Measurements from ENCODE around the gene CBFA2T3. TPM values are rescaled to one million over a fixed set of nuclear protein-coding genes. Genes with fewer than 3 reads are reported as not detected.

The CBFA2T3 gene
- 3.6 and 4.6 TPM in 2 replicates for total RNA-seq
- long read RNA-seq: 0 reads

- Mint-ChIP-seq H3K9me3 (no peaks in the 10 kb centered on the region), H3K27ac (ENCODE audit: unreplicated experiment) (no peak within 1 kb of the TSS), H3K27me3 (ENCODE audit: low read depth) (no peaks in the 10 kb centered on the region), H3K36me3 (ENCODE audit: low read depth) (no peaks in the 10 kb centered on the region), H3K4me3 (no peak within 1 kb of the TSS), H3K4me1 (peaks cover 9% of the 10 kb centered on the region)
- no peak for TF ChIP-seq CTCF (conservative IDR thresholded peaks at IDR 0.05)
- DNase-seq (ENCODE audit: low read depth, low spot score): peak; percentile 32
These were observed at the start of gene CBFA2T3 for GRCh38 chr16:88977018-88977811. CBFA2T3 (minus strand) TSS chr16:88977207; CDS start chr16:88976807, 400 bp downstream.

- peaks cover 8% of the 10 kb centered on the region for H3K9me3 Mint-ChIP-seq
- no peak for TF ChIP-seq CTCF (conservative IDR thresholded peaks at IDR 0.05)
- H3K4me3 Mint-ChIP-seq: no peak overlapping the region
- H3K27me3 Mint-ChIP-seq (ENCODE audit: low read depth): peaks cover 50% of the 10 kb centered on the region
- H3K27ac Mint-ChIP-seq (ENCODE audit: unreplicated experiment): no peak overlapping the region
- no peaks in the 10 kb centered on the region for H3K36me3 Mint-ChIP-seq (ENCODE audit: low read depth)
- no peak for DNase-seq (ENCODE audit: low read depth, low spot score)
- no peaks in the 10 kb centered on the region for H3K4me1 Mint-ChIP-seq
These were observed 49.2 kb upstream of the CBFA2T3 start for GRCh38 chr16:89026121-89026612.

- Mint-ChIP-seq H3K4me3 (no peak overlapping the region), H3K27me3 (ENCODE audit: low read depth) (peaks cover 45% of the 10 kb centered on the region), H3K4me1 (no peaks in the 10 kb centered on the region), H3K36me3 (ENCODE audit: low read depth) (no peaks in the 10 kb centered on the region), H3K27ac (ENCODE audit: unreplicated experiment) (no peak overlapping the region), H3K9me3 (peaks cover 8% of the 10 kb centered on the region)
- no peak for DNase-seq (ENCODE audit: low read depth, low spot score)
- no peak for TF ChIP-seq CTCF (conservative IDR thresholded peaks at IDR 0.05)
These were observed 48.6 kb upstream of the CBFA2T3 start for GRCh38 chr16:89025636-89026035.

GRCh38 chr16:89024546-89025060, 47.6 kb upstream of the CBFA2T3 start:
- DNase-seq (ENCODE audit: low read depth, low spot score): no peak
- Mint-ChIP-seq H3K27me3 (ENCODE audit: low read depth) (peaks cover 49% of the 10 kb centered on the region), H3K4me1 (no peaks in the 10 kb centered on the region), H3K9me3 (peaks cover 8% of the 10 kb centered on the region), H3K36me3 (ENCODE audit: low read depth) (no peaks in the 10 kb centered on the region), H3K4me3 (no peak overlapping the region), H3K27ac (ENCODE audit: unreplicated experiment) (no peak overlapping the region)
- TF ChIP-seq CTCF (conservative IDR thresholded peaks at IDR 0.05): no peak

- Mint-ChIP-seq H3K27ac (ENCODE audit: unreplicated experiment) (no peak overlapping the region), H3K36me3 (ENCODE audit: low read depth) (no peaks in the 10 kb centered on the region), H3K9me3 (peaks cover 8% of the 10 kb centered on the region), H3K27me3 (ENCODE audit: low read depth) (peaks cover 49% of the 10 kb centered on the region), H3K4me3 (no peak overlapping the region), H3K4me1 (no peaks in the 10 kb centered on the region)
- no peak for DNase-seq (ENCODE audit: low read depth, low spot score)
- TF ChIP-seq CTCF (conservative IDR thresholded peaks at IDR 0.05): no peak
These were observed 46.9 kb upstream of the CBFA2T3 start for GRCh38 chr16:89023621-89024511.

All from neural crest cell (in vitro differentiated cells).